HCT116 (cell line): ENCODE results near the gene MTFP1. TPM values are rescaled to one million over a fixed set of nuclear protein-coding genes. Genes with fewer than 3 reads are reported as not detected.

Source experiments
- ATAC-seq: fragments of 200-7000 bp; cut with Tn5 transposase; 2 replicates; pipeline ENCODE4 v1.9.1; 2020; ENCODE audit warnings: mild to moderate bottlenecking, moderate library complexity
- BruUV-seq: library from RNA; stranded (reverse); fragments of 400-500 nt; replicated peaks from 2 replicates; lab custom pipeline; 2021; lab: Mats Ljungman, UMichigan
- CTCF ChIA-PET: fragments of 300-600 bp; sonication (Branson Sonifier 250); formaldehyde crosslinking; loops from one replicate; lab custom pipeline; 2021; ENCODE audit warnings: antibody characterized with exemption; lab: Charles Lee
- POLR2A ChIA-PET: fragments of 300-600, 350-600 bp; sonication (Branson Sonifier 250); formaldehyde crosslinking; loops from one replicate; lab custom pipeline; 2021; ENCODE audit warnings: antibody characterized with exemption; lab: Charles Lee
- RAD21 ChIA-PET, 2 experiments: fragments of 300-600 bp; sonication (Branson Sonifier 250); formaldehyde crosslinking; loops; one replicate each; lab custom pipeline; 2023; ENCODE audit warnings: low total read pairs in 2 of 2; ENCODE audit not compliant: uncharacterized antibody in 2 of 2, unreplicated experiment in 2 of 2, low non-redundant PET in 1 of 2; lab: Charles Lee
- DNase-seq: peaks from one replicate; pipeline ENCODE4 v3.0.0-alpha.2; 2010; ENCODE audit warnings: low read depth, low spot score
- H2AFZ ChIP-seq: fragments of 200-600 bp; shearing (Covaris generic), sonication (generic); 2 replicates; pipeline ENCODE4 v1.6.1; 2017; ENCODE audit warnings: low read depth, mixed run types, mixed read lengths, antibody characterized with exemption, low read length; ENCODE audit not compliant: poor library complexity, severe bottlenecking
- H3K27ac ChIP-seq: 2 replicates; pipeline ENCODE4 v1.5.1; 2012; ENCODE audit warnings: low read depth, low read length
- H3K27me3 ChIP-seq: fragments of 200-600 bp; sonication (generic); 2 replicates; pipeline ENCODE4 v1.6.1; 2016; ENCODE audit warnings: mixed run types, low read length, mixed read lengths; ENCODE audit not compliant: insufficient read depth
- H3K36me3 ChIP-seq, 2 experiments: fragments of 200-500 bp in 1 of 2; fragments of 200-600 bp in 1 of 2; sonication (Bioruptor generic) in 1 of 2; sonication (generic) in 1 of 2; 2 replicates each; pipeline versions ENCODE4 v1.5.1 to v1.6.1; 2014 to 2016; ENCODE audit warnings: low read length in 2 of 2, inconsistent platforms in 1 of 2, mixed read lengths in 1 of 2, mixed run types in 1 of 2; ENCODE audit not compliant: insufficient read depth in 2 of 2, control insufficient read depth in 1 of 2
- H3K4me1 ChIP-seq, 2 experiments: fragments of 200-600 bp in 1 of 2; sonication (generic) in 1 of 2; 2 replicates each; pipeline versions ENCODE4 v1.5.1 to v1.6.1; 2012 to 2017; ENCODE audit warnings: low read length in 2 of 2, inconsistent platforms in 1 of 2, mild to moderate bottlenecking in 1 of 2, mixed read lengths in 1 of 2, mixed run types in 1 of 2, moderate library complexity in 1 of 2; ENCODE audit not compliant: insufficient read depth in 2 of 2, control insufficient read depth in 1 of 2
- H3K4me2 ChIP-seq: fragments of 200-600 bp; sonication (generic); 2 replicates; pipeline ENCODE4 v1.6.1; 2017; ENCODE audit warnings: mixed run types, low read length, mixed read lengths
- H3K4me3 ChIP-seq, 2 experiments: fragments of 200-600 bp in 1 of 2; sonication (generic) in 1 of 2; replicated peaks in 1 of 2; 2 replicates each; pipeline ENCODE4 v1.5.1; 2011 to 2016; ENCODE audit warnings: low read length in 2 of 2, control low read depth in 1 of 2, low read depth in 1 of 2, mild to moderate bottlenecking in 1 of 2, mixed read lengths in 1 of 2, mixed run types in 1 of 2
- H3K79me2 ChIP-seq: fragments of 200-600 bp; sonication (generic); 2 replicates; pipeline ENCODE4 v1.6.1; 2017; ENCODE audit warnings: mild to moderate bottlenecking, mixed run types, low read length, moderate library complexity, mixed read lengths; ENCODE audit not compliant: insufficient read depth
- H3K9ac ChIP-seq: fragments of 200-600 bp; sonication (generic); 2 replicates; pipeline ENCODE4 v1.6.1; 2016; ENCODE audit warnings: low read length, mixed read lengths
- H3K9me2 ChIP-seq: fragments of 200-600 bp; sonication (generic), shearing (Covaris generic); 2 replicates; pipeline ENCODE4 v1.6.1; 2017; ENCODE audit warnings: mixed run types, mild to moderate bottlenecking, moderate library complexity; ENCODE audit not compliant: insufficient read depth
- H3K9me3 ChIP-seq, 2 experiments: fragments of 200-500 bp in 1 of 2; fragments of 200-600 bp in 1 of 2; sonication (Bioruptor generic) in 1 of 2; sonication (generic) in 1 of 2; 2 replicates each; pipeline ENCODE4 v1.6.1; 2014 to 2017; ENCODE audit warnings: low read length in 2 of 2, mixed read lengths in 2 of 2, inconsistent platforms in 1 of 2, low read depth in 1 of 2, mild to moderate bottlenecking in 1 of 2, mixed run types in 1 of 2, moderate library complexity in 1 of 2; ENCODE audit not compliant: control insufficient read depth in 1 of 2, insufficient read depth in 1 of 2
- H4K20me1 ChIP-seq: fragments of 200-600 bp; sonication (generic), shearing (Covaris generic); 2 replicates; pipeline ENCODE4 v1.6.1; 2017; ENCODE audit warnings: mixed run types, mild to moderate bottlenecking, moderate library complexity; ENCODE audit not compliant: insufficient read depth
- CBX3 ChIP-seq: IDR thresholded peaks from 2 replicates; pipeline ENCODE4 v1.6.1; 2012; ENCODE audit warnings: low read depth
- CEBPB ChIP-seq: IDR thresholded peaks from 2 replicates; pipeline ENCODE4 v1.6.1; 2012; ENCODE audit warnings: low read depth
- ELF1 ChIP-seq: IDR thresholded peaks from 2 replicates; pipeline ENCODE4 v1.6.1; 2012; ENCODE audit warnings: low read depth, borderline replicate concordance
- EZH2 ChIP-seq: fragments of 200-600 bp; sonication (generic); IDR thresholded peaks from 2 replicates; pipeline ENCODE4 v1.6.1; 2017; ENCODE audit warnings: antibody characterized with exemption, mixed run types
- EZH2phosphoT487 ChIP-seq: fragments of 200-600 bp; IDR thresholded peaks from 2 replicates; pipeline ENCODE4 v1.6.1; 2018; ENCODE audit warnings: antibody characterized with exemption, borderline replicate concordance
- FOSL1 ChIP-seq: IDR thresholded peaks from 2 replicates; pipeline ENCODE4 v1.6.1; 2012; ENCODE audit warnings: low read depth
- JUND ChIP-seq: IDR thresholded peaks from 2 replicates; pipeline ENCODE4 v1.6.1; 2012
- POLR2A ChIP-seq: IDR thresholded peaks from 2 replicates; pipeline ENCODE4 v1.7.0; 2011; ENCODE audit warnings: borderline replicate concordance; ENCODE audit not compliant: insufficient read depth, insufficient read length; ENCODE audit errors: extremely low read depth
- POLR2AphosphoS5 ChIP-seq: IDR thresholded peaks from 2 replicates; pipeline ENCODE4 v1.6.1; 2011; ENCODE audit warnings: mild to moderate bottlenecking, low read depth, low read length, moderate library complexity
- RAD21 ChIP-seq: IDR thresholded peaks from 2 replicates; pipeline ENCODE4 v1.6.1; 2012; ENCODE audit warnings: low read depth, mild to moderate bottlenecking
- SIN3A ChIP-seq: IDR thresholded peaks from 2 replicates; pipeline ENCODE4 v1.6.1; 2012; ENCODE audit warnings: low read depth
- SP1 ChIP-seq: IDR thresholded peaks from 2 replicates; pipeline ENCODE4 v1.6.1; 2012; ENCODE audit warnings: low read depth
- SRF ChIP-seq: IDR thresholded peaks from 2 replicates; pipeline ENCODE4 v1.6.1; 2012; ENCODE audit warnings: low read depth
- TCF7L2 ChIP-seq: IDR thresholded peaks from 2 replicates; pipeline ENCODE4 v1.7.0; 2011; ENCODE audit warnings: borderline replicate concordance, inconsistent platforms; ENCODE audit not compliant: insufficient read depth, insufficient read length; ENCODE audit errors: extremely low read depth
- YY1 ChIP-seq: IDR thresholded peaks from 2 replicates; pipeline ENCODE4 v1.6.1; 2011; ENCODE audit warnings: low read length, low read depth, moderate library complexity, mild to moderate bottlenecking; ENCODE audit not compliant: insufficient replicate concordance; ENCODE audit errors: extremely low read depth
- ZFX ChIP-seq: fragments of 450-650 bp; IDR thresholded peaks from 2 replicates; pipeline ENCODE4 v1.6.1; 2017
- intact Hi-C: fragments of 100-400 bp; cut with micrococcal nuclease; formaldehyde crosslinking; loops from 2 replicates; pipeline ENCODE4 v1.10.0; 2022
- total RNA-seq: library from RNA; stranded (reverse); gene quantifications from one replicate; pipeline ENCODE4 v1.2.1, GENCODE V29; 2021; ENCODE audit not compliant: unreplicated experiment
- TF ChIP-seq, protein P1 (sequence below): IDR thresholded peaks from 2 replicates; pipeline ENCODE4 v1.6.1; 2012
- TF ChIP-seq, protein P2 (sequence below), 3 experiments: fragments of 200-600 bp in 1 of 3; sonication (generic) in 1 of 3; IDR thresholded peaks in 2 of 3; conservative IDR thresholded peaks in 1 of 3; 2 replicates each; pipeline ENCODE4 v1.5.1; 2012 to 2017; ENCODE audit warnings: low read depth in 2 of 3, low read length in 2 of 3, antibody characterized with exemption in 1 of 3, borderline replicate concordance in 1 of 3, control low read depth in 1 of 3, mild to moderate bottlenecking in 1 of 3, mixed read lengths in 1 of 3, mixed run types in 1 of 3, moderate library complexity in 1 of 3; ENCODE audit not compliant: insufficient read depth in 1 of 3
- TF ChIP-seq, protein P3 (sequence below): IDR thresholded peaks from 2 replicates; pipeline ENCODE4 v1.6.1; 2012
- TF ChIP-seq, protein P4 (sequence below): IDR thresholded peaks from 2 replicates; pipeline ENCODE4 v1.6.1; 2012; ENCODE audit warnings: low read depth

The MTFP1 gene
- total RNA-seq, 1 experiment from 2014 or later = 36.1 TPM

DNA sequence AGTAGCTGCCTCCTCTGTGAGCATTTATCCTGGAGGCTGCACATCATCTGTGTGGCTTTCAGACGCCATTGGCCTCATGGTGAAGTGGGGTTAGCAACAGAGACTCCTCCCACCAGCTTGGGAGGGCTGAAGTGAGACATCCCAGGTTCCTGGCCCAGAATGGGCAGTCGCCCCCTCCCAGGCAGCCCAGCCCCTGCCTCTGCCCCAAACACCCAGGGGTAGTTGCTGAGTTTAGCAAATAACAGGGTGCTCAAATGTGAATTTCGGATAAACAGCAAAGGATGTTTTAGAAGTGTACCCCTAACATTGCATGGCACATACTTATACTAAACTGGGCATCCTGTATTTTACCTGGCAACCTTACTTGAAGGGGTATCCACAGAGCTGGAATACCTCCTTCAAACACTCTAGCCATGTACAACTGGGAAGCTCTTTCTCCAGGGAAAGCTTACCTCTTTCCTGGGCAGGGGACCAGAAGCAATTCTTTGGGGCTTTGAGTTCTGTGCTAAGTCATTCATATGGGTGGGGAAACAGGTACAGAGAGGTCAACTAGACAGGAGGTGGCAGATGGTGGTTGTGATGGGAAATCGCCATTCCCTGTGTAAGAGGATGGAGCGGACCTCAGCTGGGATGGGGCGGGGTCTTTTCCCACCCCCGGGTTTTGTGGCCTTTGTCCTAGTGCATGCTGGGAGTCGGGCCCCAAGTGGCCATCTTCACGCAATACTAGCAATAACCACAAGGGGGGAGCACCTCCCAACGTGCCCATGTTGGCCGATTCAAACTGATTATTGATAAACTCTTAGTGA lies 19.3 kb downstream of the MTFP1 start:
- Histone ChIP-seq H3K79me2 (no peaks in the 10 kb centered on the region), H3K4me2 (peak overlapping the region; percentile 43), H2AFZ (peak overlapping the region; percentile 95), H3K36me3 (no peaks in the 10 kb centered on the region), H3K27me3 (no peaks in the 10 kb centered on the region), H3K4me3 (peak overlapping the region in 1 of 2 experiments; percentile 6; a peak in 1 of 4 replicates), H3K4me1 (peaks cover 6 to 40% of the 10 kb centered on the region in 2 experiments), H3K27ac (peak overlapping the region; percentile 4), H3K9me3 (no peaks in the 10 kb centered on the region), H4K20me1 (no peaks in the 10 kb centered on the region), H3K9ac (peak overlapping the region; percentile 25), H3K9me2 (no peaks in the 10 kb centered on the region)
- ChIA-PET RAD21 (interaction anchor here in 1 of 2 experiments (0.6 to 1.1 kb wide), 3 partner anchors 41 to 162 kb away, joined by 4 to 9 read pairs (median 4); partner anchors contain the start of gene TCN2), POLR2A (interaction anchor here (0.7 to 2.0 kb wide), 6 partner anchors 9 to 310 kb away, joined by 3 to 8 read pairs (median 3); partner anchors contain the start of gene MTFP1), CTCF (interaction anchor here (0.8 to 3.6 kb wide), 15 partner anchors 12 to 640 kb away, joined by 3 to 14 read pairs (median 4); partner anchors contain the start of genes MTFP1, RNF215, SLC35E4 and TCN2)
- intact Hi-C loops = loop anchor here (1.0 to 2.0 kb wide), 3 partner anchors 40 to 310 kb away; no protein-coding TSS in a partner anchor
- DNase-seq = peak; percentile 54
- peak; percentile 85 for ATAC-seq
- TSS peak; percentile 98 for BruUV-seq
- TF ChIP-seq YY1 (peak; percentile 75), TCF7L2 (no peak), JUND (no peak), ZFX (no peak), POLR2A (peak; percentile 98), CEBPB (no peak), RAD21 (peak; percentile 84), SRF (no peak), SP1 (no peak; the same call in 1 of the 2 replicates), EZH2 (no peak), FOSL1 (no peak; the same call in 1 of the 2 replicates), CBX3 (no peak), EZH2phosphoT487 (no peak), SIN3A (0 out of 2 replicates have a peak, but pooled peaks have one; percentile 46), POLR2AphosphoS5 (peak; percentile 82), ELF1 (no peak)
- TF ChIP-seq, protein P1, sequence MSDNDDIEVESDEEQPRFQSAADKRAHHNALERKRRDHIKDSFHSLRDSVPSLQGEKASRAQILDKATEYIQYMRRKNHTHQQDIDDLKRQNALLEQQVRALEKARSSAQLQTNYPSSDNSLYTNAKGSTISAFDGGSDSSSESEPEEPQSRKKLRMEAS = no peak; the same call in 1 of the 2 replicates
- TF ChIP-seq, protein P2, sequence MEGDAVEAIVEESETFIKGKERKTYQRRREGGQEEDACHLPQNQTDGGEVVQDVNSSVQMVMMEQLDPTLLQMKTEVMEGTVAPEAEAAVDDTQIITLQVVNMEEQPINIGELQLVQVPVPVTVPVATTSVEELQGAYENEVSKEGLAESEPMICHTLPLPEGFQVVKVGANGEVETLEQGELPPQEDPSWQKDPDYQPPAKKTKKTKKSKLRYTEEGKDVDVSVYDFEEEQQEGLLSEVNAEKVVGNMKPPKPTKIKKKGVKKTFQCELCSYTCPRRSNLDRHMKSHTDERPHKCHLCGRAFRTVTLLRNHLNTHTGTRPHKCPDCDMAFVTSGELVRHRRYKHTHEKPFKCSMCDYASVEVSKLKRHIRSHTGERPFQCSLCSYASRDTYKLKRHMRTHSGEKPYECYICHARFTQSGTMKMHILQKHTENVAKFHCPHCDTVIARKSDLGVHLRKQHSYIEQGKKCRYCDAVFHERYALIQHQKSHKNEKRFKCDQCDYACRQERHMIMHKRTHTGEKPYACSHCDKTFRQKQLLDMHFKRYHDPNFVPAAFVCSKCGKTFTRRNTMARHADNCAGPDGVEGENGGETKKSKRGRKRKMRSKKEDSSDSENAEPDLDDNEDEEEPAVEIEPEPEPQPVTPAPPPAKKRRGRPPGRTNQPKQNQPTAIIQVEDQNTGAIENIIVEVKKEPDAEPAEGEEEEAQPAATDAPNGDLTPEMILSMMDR (IDR thresholded peaks at IDR 0.05 in 2 of 3, conservative IDR thresholded peaks at IDR 0.05 in 1 of 3; ENCODE audit: borderline replicate concordance in 1 of 3, insufficient read depth in 1 of 3, low read depth in 2 of 3, low read length in 2 of 3) = peak; percentile 81 to 86 (median 85)
- TF ChIP-seq, protein P3, sequence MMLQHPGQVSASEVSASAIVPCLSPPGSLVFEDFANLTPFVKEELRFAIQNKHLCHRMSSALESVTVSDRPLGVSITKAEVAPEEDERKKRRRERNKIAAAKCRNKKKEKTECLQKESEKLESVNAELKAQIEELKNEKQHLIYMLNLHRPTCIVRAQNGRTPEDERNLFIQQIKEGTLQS = no peak
- TF ChIP-seq, protein P4, sequence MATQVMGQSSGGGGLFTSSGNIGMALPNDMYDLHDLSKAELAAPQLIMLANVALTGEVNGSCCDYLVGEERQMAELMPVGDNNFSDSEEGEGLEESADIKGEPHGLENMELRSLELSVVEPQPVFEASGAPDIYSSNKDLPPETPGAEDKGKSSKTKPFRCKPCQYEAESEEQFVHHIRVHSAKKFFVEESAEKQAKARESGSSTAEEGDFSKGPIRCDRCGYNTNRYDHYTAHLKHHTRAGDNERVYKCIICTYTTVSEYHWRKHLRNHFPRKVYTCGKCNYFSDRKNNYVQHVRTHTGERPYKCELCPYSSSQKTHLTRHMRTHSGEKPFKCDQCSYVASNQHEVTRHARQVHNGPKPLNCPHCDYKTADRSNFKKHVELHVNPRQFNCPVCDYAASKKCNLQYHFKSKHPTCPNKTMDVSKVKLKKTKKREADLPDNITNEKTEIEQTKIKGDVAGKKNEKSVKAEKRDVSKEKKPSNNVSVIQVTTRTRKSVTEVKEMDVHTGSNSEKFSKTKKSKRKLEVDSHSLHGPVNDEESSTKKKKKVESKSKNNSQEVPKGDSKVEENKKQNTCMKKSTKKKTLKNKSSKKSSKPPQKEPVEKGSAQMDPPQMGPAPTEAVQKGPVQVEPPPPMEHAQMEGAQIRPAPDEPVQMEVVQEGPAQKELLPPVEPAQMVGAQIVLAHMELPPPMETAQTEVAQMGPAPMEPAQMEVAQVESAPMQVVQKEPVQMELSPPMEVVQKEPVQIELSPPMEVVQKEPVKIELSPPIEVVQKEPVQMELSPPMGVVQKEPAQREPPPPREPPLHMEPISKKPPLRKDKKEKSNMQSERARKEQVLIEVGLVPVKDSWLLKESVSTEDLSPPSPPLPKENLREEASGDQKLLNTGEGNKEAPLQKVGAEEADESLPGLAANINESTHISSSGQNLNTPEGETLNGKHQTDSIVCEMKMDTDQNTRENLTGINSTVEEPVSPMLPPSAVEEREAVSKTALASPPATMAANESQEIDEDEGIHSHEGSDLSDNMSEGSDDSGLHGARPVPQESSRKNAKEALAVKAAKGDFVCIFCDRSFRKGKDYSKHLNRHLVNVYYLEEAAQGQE = no peak
